ENCODE results near the gene PLCZ1.

GRCh38 chr12:18718462-18718861 is 19.4 kb downstream of the PLCZ1 start:
- no peak for TF ChIP-seq CTCF (IDR thresholded peaks at IDR 0.05; ENCODE audit: insufficient read depth, low read length)
- TF ChIP-seq, protein P1, sequence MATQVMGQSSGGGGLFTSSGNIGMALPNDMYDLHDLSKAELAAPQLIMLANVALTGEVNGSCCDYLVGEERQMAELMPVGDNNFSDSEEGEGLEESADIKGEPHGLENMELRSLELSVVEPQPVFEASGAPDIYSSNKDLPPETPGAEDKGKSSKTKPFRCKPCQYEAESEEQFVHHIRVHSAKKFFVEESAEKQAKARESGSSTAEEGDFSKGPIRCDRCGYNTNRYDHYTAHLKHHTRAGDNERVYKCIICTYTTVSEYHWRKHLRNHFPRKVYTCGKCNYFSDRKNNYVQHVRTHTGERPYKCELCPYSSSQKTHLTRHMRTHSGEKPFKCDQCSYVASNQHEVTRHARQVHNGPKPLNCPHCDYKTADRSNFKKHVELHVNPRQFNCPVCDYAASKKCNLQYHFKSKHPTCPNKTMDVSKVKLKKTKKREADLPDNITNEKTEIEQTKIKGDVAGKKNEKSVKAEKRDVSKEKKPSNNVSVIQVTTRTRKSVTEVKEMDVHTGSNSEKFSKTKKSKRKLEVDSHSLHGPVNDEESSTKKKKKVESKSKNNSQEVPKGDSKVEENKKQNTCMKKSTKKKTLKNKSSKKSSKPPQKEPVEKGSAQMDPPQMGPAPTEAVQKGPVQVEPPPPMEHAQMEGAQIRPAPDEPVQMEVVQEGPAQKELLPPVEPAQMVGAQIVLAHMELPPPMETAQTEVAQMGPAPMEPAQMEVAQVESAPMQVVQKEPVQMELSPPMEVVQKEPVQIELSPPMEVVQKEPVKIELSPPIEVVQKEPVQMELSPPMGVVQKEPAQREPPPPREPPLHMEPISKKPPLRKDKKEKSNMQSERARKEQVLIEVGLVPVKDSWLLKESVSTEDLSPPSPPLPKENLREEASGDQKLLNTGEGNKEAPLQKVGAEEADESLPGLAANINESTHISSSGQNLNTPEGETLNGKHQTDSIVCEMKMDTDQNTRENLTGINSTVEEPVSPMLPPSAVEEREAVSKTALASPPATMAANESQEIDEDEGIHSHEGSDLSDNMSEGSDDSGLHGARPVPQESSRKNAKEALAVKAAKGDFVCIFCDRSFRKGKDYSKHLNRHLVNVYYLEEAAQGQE (IDR thresholded peaks at IDR 0.05; ENCODE audit: insufficient replicate concordance, low read depth) = no peak
- TF ChIP-seq POLR2AphosphoS5 (IDR thresholded peaks at IDR 0.05; ENCODE audit: low read depth) = no peak
- no peak for TF ChIP-seq GABPA (IDR thresholded peaks at IDR 0.05; ENCODE audit: low read depth)
- no peak for TF ChIP-seq SPI1 (IDR thresholded peaks at IDR 0.05; ENCODE audit: borderline replicate concordance, low read depth)
